Loucy (cell line): ENCODE measurements around the gene BRAF.

Source experiments
- CTCF ChIP-seq: fragments of 200-600 bp; sonication (generic); conservative IDR thresholded peaks from 2 replicates; pipeline ENCODE4 v1.5.1; 2014; ENCODE audit warnings: mild to moderate bottlenecking, antibody characterized with exemption, low read length
- EZH2phosphoT487 ChIP-seq: fragments of 200-600 bp; IDR thresholded peaks from 2 replicates; pipeline ENCODE4 v1.6.1; 2018; ENCODE audit warnings: antibody characterized with exemption, mild to moderate bottlenecking, moderate library complexity, borderline replicate concordance

DNA sequence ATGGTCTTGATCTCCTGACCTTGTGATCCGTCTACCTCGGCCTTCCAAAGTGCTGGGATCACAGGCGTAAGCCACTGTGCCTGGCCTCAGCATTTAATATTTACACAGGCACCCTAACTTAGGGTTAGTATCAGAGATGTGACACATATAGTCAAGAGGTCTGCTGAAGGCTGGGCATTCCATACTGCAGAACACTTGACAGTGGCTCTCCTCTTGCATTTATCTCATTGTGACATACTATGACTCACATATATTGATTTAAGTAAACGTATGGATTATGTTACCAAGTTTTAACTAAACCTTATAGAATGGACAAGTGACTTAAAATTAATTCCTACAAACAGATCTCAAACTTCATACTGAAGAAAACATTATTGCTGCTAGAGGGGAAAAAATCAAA, 36.6 kb downstream of the BRAF start:
- TF ChIP-seq CTCF (no peak), EZH2phosphoT487 (no peak)
